Karpas-422 (cell line): ENCODE measurements around the gene SLC29A1. TPM values are rescaled to one million over a fixed set of nuclear protein-coding genes. Genes with fewer than 3 reads are reported as not detected.

ENCODE experiments used
- DNase-seq: peaks from one replicate; pipeline ENCODE4 v3.0.0-alpha.2; 2015
- H2AFZ ChIP-seq: fragments of 200-600 bp; sonication (generic); 2 replicates; pipeline ENCODE4 v1.6.1; 2014; ENCODE audit warnings: antibody characterized with exemption, low read length, mixed read lengths
- H3K27ac ChIP-seq: fragments of 200-600 bp; sonication (generic); 2 replicates; pipeline ENCODE4 v1.5.1; 2014; ENCODE audit warnings: mild to moderate bottlenecking, low read length, moderate library complexity
- H3K27me3 ChIP-seq: fragments of 200-600 bp; sonication (generic); 2 replicates; pipeline ENCODE4 v1.6.1; 2014; ENCODE audit warnings: low read length, mixed read lengths
- H3K36me3 ChIP-seq: fragments of 200-600 bp; sonication (generic); 2 replicates; pipeline ENCODE4 v1.6.1; 2014; ENCODE audit warnings: low read length, mixed read lengths; ENCODE audit not compliant: insufficient read depth
- H3K4me1 ChIP-seq: fragments of 200-600 bp; sonication (generic); 2 replicates; pipeline ENCODE4 v1.6.1; 2014; ENCODE audit warnings: mild to moderate bottlenecking, low read length, mixed read lengths
- H3K4me2 ChIP-seq: fragments of 200-600 bp; sonication (generic); 2 replicates; pipeline ENCODE4 v1.6.1; 2014; ENCODE audit warnings: low read length, low read depth, mild to moderate bottlenecking; ENCODE audit not compliant: poor library complexity, severe bottlenecking
- H3K4me3 ChIP-seq: fragments of 200-600 bp; sonication (generic); 2 replicates; pipeline ENCODE4 v1.5.1; 2014; ENCODE audit warnings: mild to moderate bottlenecking, antibody characterized with exemption, low read length, mixed read lengths
- H3K79me2 ChIP-seq: fragments of 200-600 bp; sonication (generic); 2 replicates; pipeline ENCODE4 v1.6.1; 2014; ENCODE audit warnings: mild to moderate bottlenecking, low read length, mixed read lengths
- H3K9ac ChIP-seq: fragments of 200-600 bp; sonication (generic); 2 replicates; pipeline ENCODE4 v1.6.0; 2014; ENCODE audit warnings: low read length
- H3K9me2 ChIP-seq: fragments of 200-600 bp; sonication (generic), shearing (Covaris generic); replicated peaks from 2 replicates; pipeline ENCODE4 v1.6.0; 2014; ENCODE audit warnings: mild to moderate bottlenecking, low read length, moderate library complexity; ENCODE audit not compliant: insufficient read depth
- H3K9me3 ChIP-seq: fragments of 300-700, 200-600 bp; sonication (generic); 2 replicates; pipeline ENCODE4 v1.6.1; 2014; ENCODE audit warnings: low read length, mixed read lengths
- H4K20me1 ChIP-seq: fragments of 200-600 bp; sonication (generic); 2 replicates; pipeline ENCODE4 v1.6.1; 2014; ENCODE audit warnings: mild to moderate bottlenecking, antibody characterized with exemption, low read length, low read depth; ENCODE audit not compliant: insufficient read depth
- total RNA-seq: library from RNA; depleted of rRNA; stranded (reverse); fragments of >200 nt; shearing (Covaris generic); gene quantifications from 2 replicates; pipeline ENCODE4 v1.2.3, GENCODE V29; 2014; ENCODE audit warnings: low replicate concordance

SLC29A1 gene
- total RNA-seq, 1 experiment from 2014 or later: 26.9 TPM

GRCh38 chr6:44272999-44273566 is 49.7 kb downstream of the SLC29A1 start:
- H3K4me3 ChIP-seq: no peak overlapping the region
- H3K9me2 ChIP-seq: no peaks in the 10 kb centered on the region
- H3K9me3 ChIP-seq: no peaks in the 10 kb centered on the region
- H4K20me1 ChIP-seq: 0 out of 2 replicates have a peak, but pooled peaks cover 3% of the 10 kb centered on the region
- H3K4me2 ChIP-seq: no peak overlapping the region
- H3K36me3 ChIP-seq: no peaks in the 10 kb centered on the region
- no peak overlapping the region for H3K27ac ChIP-seq
- no peaks in the 10 kb centered on the region for H3K79me2 ChIP-seq
- no peak overlapping the region for H2AFZ ChIP-seq
- DNase-seq: no peak
- 0 out of 2 replicates have a peak, but pooled peaks cover 3% of the 10 kb centered on the region for H3K4me1 ChIP-seq
- H3K9ac ChIP-seq: no peak overlapping the region
- no peaks in the 10 kb centered on the region for H3K27me3 ChIP-seq

DNA sequence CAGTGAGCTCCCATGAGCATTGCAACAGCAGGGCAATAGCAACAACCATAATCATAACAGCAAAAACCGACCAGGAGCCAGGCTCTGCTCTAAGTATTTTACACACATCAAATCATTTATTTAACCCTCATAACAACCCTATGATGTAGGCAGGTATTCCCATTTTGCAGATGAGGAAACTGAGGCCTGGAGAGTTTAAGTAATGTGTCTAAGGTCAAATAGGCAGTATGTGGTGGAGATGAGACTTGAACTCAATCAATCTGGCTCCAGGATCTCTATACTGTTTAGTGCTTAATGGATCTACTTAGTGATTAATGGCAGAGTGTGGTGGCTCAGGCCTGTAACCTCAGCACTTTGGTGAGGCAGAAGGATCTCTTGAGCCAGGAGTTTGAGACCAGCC is 50.2 kb downstream of the SLC29A1 start:
- Histone ChIP-seq H3K9me2 (no peaks in the 10 kb centered on the region), H3K4me3 (no peak overlapping the region), H3K4me1 (0 out of 2 replicates have a peak, but pooled peaks cover 3% of the 10 kb centered on the region), H3K9me3 (no peaks in the 10 kb centered on the region), H2AFZ (no peak overlapping the region), H3K9ac (no peak overlapping the region), H4K20me1 (0 out of 2 replicates have a peak, but pooled peaks cover 3% of the 10 kb centered on the region), H3K4me2 (no peak overlapping the region), H3K27ac (no peak overlapping the region), H3K79me2 (no peaks in the 10 kb centered on the region), H3K27me3 (no peaks in the 10 kb centered on the region), H3K36me3 (no peaks in the 10 kb centered on the region)
- DNase-seq: no peak

DNA sequence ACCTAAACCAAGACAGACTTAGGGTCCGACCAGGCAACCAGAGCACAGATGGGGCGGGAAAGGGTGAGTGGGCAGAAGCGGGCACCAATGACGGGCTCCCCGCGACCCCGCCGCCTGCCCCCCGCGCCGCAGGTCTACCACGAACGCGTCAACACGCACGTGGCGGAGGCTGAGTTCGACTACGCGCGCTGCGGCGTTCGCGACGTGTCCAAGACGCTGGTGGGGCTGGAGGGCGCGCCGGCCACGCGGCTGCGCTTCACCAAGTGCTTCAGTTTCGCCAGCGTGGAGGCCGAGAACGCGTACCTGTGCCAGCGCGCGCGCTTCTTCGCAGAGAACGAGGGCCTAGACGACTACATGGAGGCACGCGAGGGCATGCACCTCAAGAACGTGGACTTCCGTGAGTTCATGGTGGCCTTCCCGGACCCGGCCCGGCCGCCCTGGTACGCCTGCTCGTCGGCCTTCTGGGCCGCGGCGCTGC is 51.9 kb downstream of the SLC29A1 start:
- no peaks in the 10 kb centered on the region for H3K9me3 ChIP-seq
- H3K4me1 ChIP-seq: 0 out of 2 replicates have a peak, but pooled peaks cover 3% of the 10 kb centered on the region
- H3K4me2 ChIP-seq: no peak overlapping the region
- H3K79me2 ChIP-seq: no peaks in the 10 kb centered on the region
- no peaks in the 10 kb centered on the region for H3K9me2 ChIP-seq
- DNase-seq: no peak
- H4K20me1 ChIP-seq: no peaks in the 10 kb centered on the region
- no peak overlapping the region for H2AFZ ChIP-seq
- no peak overlapping the region for H3K4me3 ChIP-seq
- H3K27me3 ChIP-seq: no peaks in the 10 kb centered on the region
- H3K36me3 ChIP-seq: no peaks in the 10 kb centered on the region
- H3K9ac ChIP-seq: no peak overlapping the region
- no peak overlapping the region for H3K27ac ChIP-seq

- Histone ChIP-seq H3K79me2 (no peaks in the 10 kb centered on the region), H3K9me3 (no peaks in the 10 kb centered on the region), H3K27me3 (no peaks in the 10 kb centered on the region), H2AFZ (no peak overlapping the region), H4K20me1 (no peaks in the 10 kb centered on the region), H3K9ac (no peak overlapping the region), H3K4me2 (no peak overlapping the region), H3K36me3 (no peaks in the 10 kb centered on the region), H3K4me1 (0 out of 2 replicates have a peak, but pooled peaks cover 2% of the 10 kb centered on the region), H3K9me2 (no peaks in the 10 kb centered on the region), H3K27ac (no peak overlapping the region), H3K4me3 (no peak overlapping the region)
- no peak for DNase-seq
Measured at GRCh38 chr6:44275749-44276648, 52.6 kb downstream of the SLC29A1 start.

GRCh38 chr6:44276667-44277640 is 53.6 kb downstream of the SLC29A1 start:
- no peak overlapping the region for H3K4me2 ChIP-seq
- H3K79me2 ChIP-seq: no peaks in the 10 kb centered on the region
- DNase-seq: no peak

DNA sequence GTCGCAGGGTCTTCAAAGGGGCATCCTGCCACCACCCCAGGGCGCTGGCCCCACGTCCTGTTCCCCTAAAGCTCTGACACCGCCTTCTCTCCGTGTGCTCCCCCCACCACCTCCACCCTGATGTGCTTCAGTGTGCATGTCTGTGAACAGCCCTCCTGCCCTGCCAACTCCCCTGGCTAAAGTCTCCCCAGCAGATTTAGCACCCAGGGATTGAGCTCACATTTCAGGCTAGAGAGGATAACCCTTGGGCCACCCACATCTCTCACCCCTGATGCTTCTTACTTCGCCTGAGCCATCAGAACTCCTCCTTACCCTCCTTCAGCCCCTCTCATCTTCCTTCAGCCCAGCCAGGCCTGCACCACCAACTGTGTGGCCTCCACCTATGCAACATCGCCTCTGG is 54.4 kb downstream of the SLC29A1 start:
- Histone ChIP-seq H3K27me3 (no peaks in the 10 kb centered on the region), H3K4me2 (no peak overlapping the region), H3K79me2 (no peaks in the 10 kb centered on the region)

More at GRCh38 chr6:44276667-44277640, 53.6 kb downstream of the SLC29A1 start:
- H3K27ac ChIP-seq: no peak overlapping the region
- no peaks in the 10 kb centered on the region for H3K9me3 ChIP-seq
- no peak overlapping the region for H3K9ac ChIP-seq
- no peaks in the 10 kb centered on the region for H3K4me1 ChIP-seq
- no peaks in the 10 kb centered on the region for H3K27me3 ChIP-seq
- H2AFZ ChIP-seq: no peak overlapping the region
- no peaks in the 10 kb centered on the region for H3K36me3 ChIP-seq
- no peaks in the 10 kb centered on the region for H3K9me2 ChIP-seq
- no peaks in the 10 kb centered on the region for H4K20me1 ChIP-seq
- H3K4me3 ChIP-seq: no peak overlapping the region

DNA sequence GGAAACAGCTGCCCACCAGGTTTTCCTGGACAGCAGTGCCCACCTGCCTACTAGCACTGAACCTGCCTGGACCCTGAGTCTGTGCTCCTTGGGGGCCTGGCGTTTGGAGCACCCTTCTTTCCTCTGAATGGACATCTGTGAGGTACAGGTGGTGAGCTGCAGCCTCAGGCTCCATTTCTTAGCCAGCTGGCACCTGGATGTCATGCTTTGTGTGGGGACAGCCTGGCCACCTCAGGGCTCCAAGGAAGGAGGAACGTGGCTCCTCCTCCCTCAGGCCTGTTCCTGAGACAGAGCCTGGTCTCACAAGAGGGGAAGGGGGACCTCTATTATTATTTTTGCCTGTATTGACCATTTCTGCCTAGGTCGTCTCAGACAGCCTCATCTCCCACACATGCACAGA is 54.9 kb downstream of the SLC29A1 start:
- no peaks in the 10 kb centered on the region for H3K27me3 ChIP-seq

More for the DNA sequence above, 54.4 kb downstream of the SLC29A1 start:
- Histone ChIP-seq H4K20me1 (no peaks in the 10 kb centered on the region), H3K4me3 (no peak overlapping the region), H3K4me1 (no peaks in the 10 kb centered on the region), H2AFZ (no peak overlapping the region), H3K9me2 (no peaks in the 10 kb centered on the region), H3K27ac (no peak overlapping the region), H3K36me3 (no peaks in the 10 kb centered on the region), H3K9me3 (no peaks in the 10 kb centered on the region), H3K9ac (no peak overlapping the region)
- DNase-seq: no peak

More for the DNA sequence above, 54.9 kb downstream of the SLC29A1 start:
- Histone ChIP-seq H3K9ac (no peak overlapping the region), H3K4me1 (no peaks in the 10 kb centered on the region), H3K79me2 (no peaks in the 10 kb centered on the region), H4K20me1 (no peaks in the 10 kb centered on the region), H2AFZ (no peak overlapping the region), H3K4me2 (no peak overlapping the region), H3K9me3 (no peaks in the 10 kb centered on the region), H3K4me3 (no peak overlapping the region), H3K27ac (no peak overlapping the region), H3K36me3 (no peaks in the 10 kb centered on the region), H3K9me2 (no peaks in the 10 kb centered on the region)
- no peak for DNase-seq
